ENCODE measurements around the gene ZRANB2.

DNA sequence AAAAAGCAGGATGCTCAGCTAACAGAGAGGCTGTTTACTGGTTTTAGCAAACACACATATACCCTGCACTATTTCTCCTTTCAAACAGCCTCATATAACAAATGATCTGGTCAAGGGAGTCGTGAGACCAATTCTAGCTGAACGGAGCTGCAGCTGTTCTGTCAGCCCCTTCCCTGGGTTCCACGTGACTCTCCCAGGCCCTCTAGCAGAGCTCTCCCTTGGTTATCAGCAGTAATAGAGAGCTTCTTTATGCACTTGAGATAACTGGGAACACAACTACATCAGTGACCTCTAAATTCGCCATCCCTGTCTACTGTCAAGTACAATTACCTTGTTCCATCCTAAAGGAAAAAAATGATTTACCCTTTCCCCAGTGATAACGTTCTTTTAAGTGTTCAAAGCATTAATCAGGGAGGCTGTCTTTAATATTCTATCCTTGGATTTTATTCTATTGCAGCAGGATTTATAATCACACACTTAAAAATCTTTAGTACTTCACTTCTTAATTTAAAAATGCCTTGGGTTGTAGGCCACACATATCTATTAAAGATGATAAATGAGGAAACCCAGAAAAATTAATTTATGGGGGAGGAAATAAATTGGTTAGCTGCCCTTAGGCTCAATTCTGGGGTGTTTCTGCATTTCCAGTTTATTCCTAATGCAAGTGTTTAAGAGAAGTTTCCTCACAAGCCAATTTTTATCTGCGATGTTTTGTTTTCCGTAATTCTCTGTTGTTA lies 61.4 kb downstream of the ZRANB2 start:
- TF ChIP-seq POLR2AphosphoS5 (IDR thresholded peaks at IDR 0.05; ENCODE audit: borderline replicate concordance, low read depth, low read length) = peak; percentile 25; the same call in 1 of the 2 replicates
- no peak for TF ChIP-seq EZH2 (IDR thresholded peaks at IDR 0.05)
- no peak for TF ChIP-seq FOXP2 (optimal IDR thresholded peaks at IDR 0.05; ENCODE audit: control extremely low read depth, extremely low read length, insufficient read depth)

Measured in SK-N-MC (cell line).